Neutrophil (primary cell): Measurements from ENCODE around the gene DOCK8.

Experiments
- H3K27ac ChIP-seq: fragments of 200-600 bp; sonication (generic); 2 replicates; pipeline ENCODE4 v1.5.1; 2016; ENCODE audit warnings: mild to moderate bottlenecking, moderate library complexity
- H3K27me3 ChIP-seq: fragments of 200-600 bp; sonication (generic); 2 replicates; pipeline ENCODE4 v1.6.0; 2016; ENCODE audit warnings: mild to moderate bottlenecking
- H3K36me3 ChIP-seq: fragments of 200-600 bp; sonication (generic); 2 replicates; pipeline ENCODE4 v1.5.1; 2017
- H3K4me1 ChIP-seq, 2 experiments: fragments of 200-600 bp in 1 of 2; sonication (generic) in 1 of 2; 1 replicate in 1 of 2; 2 replicates in 1 of 2; pipeline versions ENCODE4 v1.5.1 to v1.6.1; 2013 to 2016; ENCODE audit warnings: low read depth in 1 of 2, low read length in 1 of 2, mild to moderate bottlenecking in 1 of 2, moderate library complexity in 1 of 2; ENCODE audit not compliant: control insufficient read depth in 1 of 2, insufficient read depth in 1 of 2
- H3K4me3 ChIP-seq, 2 experiments: fragments of 200-600 bp in 1 of 2; sonication (generic) in 1 of 2; 1 replicate in 1 of 2; 2 replicates in 1 of 2; pipeline ENCODE4 v1.5.1; 2013 to 2016; ENCODE audit warnings: low read depth in 1 of 2, low read length in 1 of 2, mild to moderate bottlenecking in 1 of 2, moderate library complexity in 1 of 2
- H3K9me3 ChIP-seq: fragments of 200-600 bp; sonication (generic); 2 replicates; pipeline ENCODE4 v1.5.1; 2016
- TF ChIP-seq, protein P1 (sequence below): fragments of 200-600 bp; sonication (generic); IDR thresholded peaks from 2 replicates; pipeline ENCODE4 v1.5.1; 2016; ENCODE audit warnings: antibody characterized with exemption

Gene DOCK8

DNA sequence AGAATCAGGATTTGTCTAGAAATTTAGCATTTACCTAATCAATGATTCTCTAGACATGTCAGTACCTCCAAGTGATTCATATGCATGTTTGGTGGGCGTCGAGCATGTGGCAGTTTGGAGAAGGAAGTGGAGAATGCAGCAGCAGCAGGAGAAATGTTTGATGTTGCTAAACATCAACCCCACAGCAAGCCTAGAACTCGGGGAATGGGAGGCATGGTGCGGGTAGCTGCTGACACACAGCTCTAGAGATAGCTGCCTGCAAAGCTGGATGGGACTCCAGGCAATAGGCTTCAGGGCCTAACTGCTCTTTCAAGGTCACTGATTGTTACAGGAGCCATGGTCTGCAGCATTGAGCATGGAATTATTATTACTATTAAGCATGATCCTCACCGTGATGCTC, 137.3 kb downstream of the DOCK8 start:
- Histone ChIP-seq H3K36me3 (peaks cover 92% of the 10 kb centered on the region), H3K4me3 (no peak overlapping the region)

GRCh38 chr9:353077-353476, 138.4 kb downstream of the DOCK8 start:
- no peaks in the 10 kb centered on the region for H3K27me3 ChIP-seq
- peaks cover 37 to 41% of the 10 kb centered on the region in 2 experiments for H3K4me1 ChIP-seq
- H3K36me3 ChIP-seq: peaks cover 92% of the 10 kb centered on the region
- H3K9me3 ChIP-seq: no peaks in the 10 kb centered on the region
- no peak overlapping the region for H3K27ac ChIP-seq
- no peak overlapping the region for H3K4me3 ChIP-seq
- TF ChIP-seq, protein P1, sequence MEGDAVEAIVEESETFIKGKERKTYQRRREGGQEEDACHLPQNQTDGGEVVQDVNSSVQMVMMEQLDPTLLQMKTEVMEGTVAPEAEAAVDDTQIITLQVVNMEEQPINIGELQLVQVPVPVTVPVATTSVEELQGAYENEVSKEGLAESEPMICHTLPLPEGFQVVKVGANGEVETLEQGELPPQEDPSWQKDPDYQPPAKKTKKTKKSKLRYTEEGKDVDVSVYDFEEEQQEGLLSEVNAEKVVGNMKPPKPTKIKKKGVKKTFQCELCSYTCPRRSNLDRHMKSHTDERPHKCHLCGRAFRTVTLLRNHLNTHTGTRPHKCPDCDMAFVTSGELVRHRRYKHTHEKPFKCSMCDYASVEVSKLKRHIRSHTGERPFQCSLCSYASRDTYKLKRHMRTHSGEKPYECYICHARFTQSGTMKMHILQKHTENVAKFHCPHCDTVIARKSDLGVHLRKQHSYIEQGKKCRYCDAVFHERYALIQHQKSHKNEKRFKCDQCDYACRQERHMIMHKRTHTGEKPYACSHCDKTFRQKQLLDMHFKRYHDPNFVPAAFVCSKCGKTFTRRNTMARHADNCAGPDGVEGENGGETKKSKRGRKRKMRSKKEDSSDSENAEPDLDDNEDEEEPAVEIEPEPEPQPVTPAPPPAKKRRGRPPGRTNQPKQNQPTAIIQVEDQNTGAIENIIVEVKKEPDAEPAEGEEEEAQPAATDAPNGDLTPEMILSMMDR: no peak

More for the DNA sequence above, 137.3 kb downstream of the DOCK8 start:
- peak overlapping the region; percentile 55 for H3K27ac ChIP-seq
- TF ChIP-seq, protein P1: no peak
- no peaks in the 10 kb centered on the region for H3K9me3 ChIP-seq
- H3K27me3 ChIP-seq: no peaks in the 10 kb centered on the region
- peaks cover 28 to 30% of the 10 kb centered on the region in 2 experiments for H3K4me1 ChIP-seq

DNA sequence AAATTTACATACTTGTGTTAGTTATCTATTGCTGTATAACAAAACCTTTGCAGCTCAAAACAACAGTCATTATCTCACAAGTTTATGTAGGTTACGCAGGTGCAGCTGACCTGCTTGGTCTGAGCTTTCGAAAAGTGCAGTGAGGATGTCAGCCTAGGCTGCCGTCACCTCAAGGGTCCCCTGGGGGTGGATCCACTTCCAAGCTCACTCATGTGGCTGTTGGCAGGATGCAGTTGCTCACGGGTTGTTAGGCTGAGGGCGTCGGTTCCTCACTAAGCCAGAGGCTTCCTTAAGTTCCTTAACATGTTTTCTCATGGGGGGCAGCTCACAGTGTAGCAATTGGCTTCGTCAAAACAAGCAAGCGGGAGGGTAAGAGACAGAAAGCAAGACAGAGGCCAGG, 139.8 kb downstream of the DOCK8 start:
- Histone ChIP-seq H3K4me3 (no peak overlapping the region), H3K36me3 (peaks cover 91% of the 10 kb centered on the region), H3K27me3 (no peaks in the 10 kb centered on the region), H3K9me3 (no peaks in the 10 kb centered on the region), H3K4me1 (peaks cover 35 to 44% of the 10 kb centered on the region in 2 experiments), H3K27ac (no peak overlapping the region)
- TF ChIP-seq, protein P1: no peak

GRCh38 chr9:357560-357959, 142.9 kb downstream of the DOCK8 start:
- TF ChIP-seq, protein P1: no peak
- Histone ChIP-seq H3K27ac (peak overlapping the region; percentile 49), H3K4me3 (no peak overlapping the region), H3K27me3 (no peaks in the 10 kb centered on the region), H3K4me1 (peaks cover 12 to 18% of the 10 kb centered on the region in 2 experiments), H3K36me3 (peaks cover 88% of the 10 kb centered on the region), H3K9me3 (no peaks in the 10 kb centered on the region)

DNA sequence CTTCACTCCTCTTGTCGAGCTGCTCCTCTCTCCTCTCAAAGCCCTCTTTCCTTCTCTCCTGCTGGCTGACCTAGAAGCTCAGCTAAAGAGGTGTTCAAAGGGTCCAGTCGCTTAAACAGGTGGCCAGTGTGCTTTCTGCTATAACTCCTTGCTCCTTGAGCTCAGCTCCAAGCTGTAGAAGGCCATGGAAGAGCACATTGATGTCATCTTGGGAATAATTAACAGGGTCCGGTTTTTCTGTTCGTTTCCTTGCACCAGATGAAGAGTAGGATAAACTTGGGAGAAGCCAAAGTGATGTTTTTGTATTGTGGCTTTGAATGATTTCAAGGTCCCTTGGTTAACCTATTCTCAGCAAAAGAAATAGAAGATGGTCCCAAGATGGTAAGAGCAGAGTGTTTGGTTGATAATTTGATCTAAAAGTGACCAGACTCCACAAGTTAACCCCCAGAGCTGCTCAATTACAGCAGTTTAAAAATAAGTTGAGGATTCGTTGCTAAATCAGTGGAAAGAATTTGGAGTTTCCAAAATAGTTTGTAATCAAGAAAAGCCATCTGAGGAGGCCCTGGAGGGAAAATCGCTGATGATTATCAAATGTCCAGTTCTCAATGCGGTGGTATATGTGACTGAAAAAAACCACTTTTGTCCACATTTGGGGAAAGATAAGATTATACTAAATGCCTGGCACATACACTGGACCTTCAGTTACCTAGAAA, 148.1 kb downstream of the DOCK8 start:
- Histone ChIP-seq H3K27ac (no peak overlapping the region), H3K27me3 (no peaks in the 10 kb centered on the region), H3K4me1 (peaks cover 3 to 6% of the 10 kb centered on the region in 2 experiments), H3K4me3 (no peak overlapping the region), H3K36me3 (peaks cover 93% of the 10 kb centered on the region), H3K9me3 (no peaks in the 10 kb centered on the region)
- TF ChIP-seq, protein P1: no peak
